Measurements from ENCODE around the gene TRIM38.
A peak's percentile ranks its signal among the peaks of the same experiment; 100 is the strongest.
"Not testable (repeated sequence)": the region's sequence is repeated elsewhere in the genome, so short reads cannot be mapped to it uniquely, and the experiment has no call there.

TRIM38 gene

DNA sequence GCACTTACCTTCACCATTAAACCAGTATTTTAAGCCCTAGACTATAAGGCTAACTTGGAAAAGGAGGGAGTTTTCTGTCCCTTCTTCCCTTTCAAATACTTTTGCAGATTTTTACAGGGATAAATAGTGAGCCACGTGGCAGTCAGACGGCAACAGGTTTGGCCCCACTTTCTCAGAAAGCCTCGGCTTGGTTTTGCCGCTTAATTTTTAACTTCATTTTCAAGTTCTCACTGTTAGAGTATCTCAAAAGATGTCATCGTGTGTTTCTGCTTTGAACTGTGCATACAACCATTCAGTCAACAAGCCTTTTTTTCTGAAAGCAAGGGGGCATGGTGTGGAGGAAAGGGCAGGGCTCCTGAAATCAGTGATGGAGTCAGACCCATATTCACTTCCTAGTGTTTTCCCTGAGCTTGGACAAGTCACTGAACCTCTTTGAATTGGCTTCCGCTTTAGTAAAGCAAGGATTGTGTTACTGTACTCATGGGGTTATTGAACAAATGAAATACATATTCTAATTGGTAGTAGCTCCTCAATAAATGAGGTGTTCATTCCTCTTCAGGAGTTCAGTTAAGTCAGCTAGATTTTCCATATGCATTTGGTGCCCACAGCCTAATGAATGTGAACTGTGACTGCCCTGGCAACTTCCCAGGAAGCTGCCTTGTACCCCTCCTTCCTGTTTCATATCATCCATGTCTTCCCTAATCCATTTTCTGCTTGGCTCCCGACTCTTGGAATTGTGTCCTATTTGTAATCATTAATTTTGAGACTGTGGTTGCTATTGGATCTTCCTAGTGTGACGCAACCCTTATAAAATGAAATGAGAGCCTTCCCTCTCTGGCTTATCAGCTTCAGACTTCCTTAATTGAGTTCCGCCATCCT lies 31.8 kb upstream of the TRIM38 start, which contains the start of gene SLC17A2:
TSS of gene SLC17A2 (minus strand) at position 160 of the 879 bp plus-strand sequence. CDS start 4,895 bp downstream, outside the sequence.
- H3K27me3 Mint-ChIP-seq = no peaks in the 10 kb centered on the region
- DNase-seq = no peak
- no peak within 1 kb of the TSS for H3K4me3 Mint-ChIP-seq
- H3K9me3 Mint-ChIP-seq = no peaks in the 10 kb centered on the region
- H3K4me1 Mint-ChIP-seq (ENCODE audit: low read depth) = peaks cover 10% of the 10 kb centered on the region
- no peaks in the 10 kb centered on the region for H3K36me3 Mint-ChIP-seq (ENCODE audit: low read depth)
- H3K27ac Mint-ChIP-seq = no peak within 1 kb of the TSS

DNA sequence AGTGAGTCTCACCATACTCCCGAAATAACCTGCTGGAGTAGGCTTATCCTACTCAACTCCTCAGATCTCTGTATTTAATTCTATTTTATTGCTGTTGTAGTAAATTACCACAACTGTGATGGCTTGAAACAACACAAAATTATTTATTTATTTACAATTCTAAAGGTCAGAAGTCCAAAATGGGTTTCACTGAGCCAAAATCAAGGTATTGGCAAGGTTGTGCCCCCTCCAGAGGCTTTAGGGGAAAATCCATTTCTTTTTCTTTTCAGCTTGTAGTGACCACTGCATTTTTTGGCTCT lies 31.2 kb upstream of the TRIM38 start:
- no peak for DNase-seq

DNA sequence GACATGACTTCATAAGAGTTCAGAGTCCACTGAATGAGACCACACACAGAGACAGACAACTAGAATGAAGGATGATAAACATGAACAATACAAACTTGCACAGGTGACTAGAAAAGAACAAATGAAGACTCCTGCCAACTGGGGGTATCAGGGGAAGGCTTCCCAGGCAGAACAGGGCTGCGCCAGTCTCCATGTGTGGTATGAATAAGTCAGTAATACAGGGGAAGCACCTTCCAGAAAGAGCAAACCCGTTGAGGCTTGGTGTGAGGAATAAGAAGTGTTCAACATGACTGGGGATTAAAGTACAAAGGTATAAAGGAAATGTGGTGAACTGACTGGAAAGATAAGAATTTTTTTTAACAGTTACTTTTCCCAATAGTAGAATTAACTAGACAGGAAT lies 28.4 kb upstream of the TRIM38 start:
- peaks cover 6% of the 10 kb centered on the region for H3K4me1 Mint-ChIP-seq (ENCODE audit: low read depth)
- no peak overlapping the region for H3K4me3 Mint-ChIP-seq
- peaks cover 6% of the 10 kb centered on the region for H3K27me3 Mint-ChIP-seq
- no peak for DNase-seq
- no peaks in the 10 kb centered on the region for H3K36me3 Mint-ChIP-seq (ENCODE audit: low read depth)
- H3K9me3 Mint-ChIP-seq = no peaks in the 10 kb centered on the region
- H3K27ac Mint-ChIP-seq = no peak overlapping the region

More for the DNA sequence above, 31.2 kb upstream of the TRIM38 start:
- H3K36me3 Mint-ChIP-seq (ENCODE audit: low read depth) = no peaks in the 10 kb centered on the region
- peaks cover 10% of the 10 kb centered on the region for H3K4me1 Mint-ChIP-seq (ENCODE audit: low read depth)
- no peaks in the 10 kb centered on the region for H3K27me3 Mint-ChIP-seq
- H3K27ac Mint-ChIP-seq = no peak overlapping the region
- H3K9me3 Mint-ChIP-seq = no peaks in the 10 kb centered on the region
- H3K4me3 Mint-ChIP-seq = no peak overlapping the region

DNA sequence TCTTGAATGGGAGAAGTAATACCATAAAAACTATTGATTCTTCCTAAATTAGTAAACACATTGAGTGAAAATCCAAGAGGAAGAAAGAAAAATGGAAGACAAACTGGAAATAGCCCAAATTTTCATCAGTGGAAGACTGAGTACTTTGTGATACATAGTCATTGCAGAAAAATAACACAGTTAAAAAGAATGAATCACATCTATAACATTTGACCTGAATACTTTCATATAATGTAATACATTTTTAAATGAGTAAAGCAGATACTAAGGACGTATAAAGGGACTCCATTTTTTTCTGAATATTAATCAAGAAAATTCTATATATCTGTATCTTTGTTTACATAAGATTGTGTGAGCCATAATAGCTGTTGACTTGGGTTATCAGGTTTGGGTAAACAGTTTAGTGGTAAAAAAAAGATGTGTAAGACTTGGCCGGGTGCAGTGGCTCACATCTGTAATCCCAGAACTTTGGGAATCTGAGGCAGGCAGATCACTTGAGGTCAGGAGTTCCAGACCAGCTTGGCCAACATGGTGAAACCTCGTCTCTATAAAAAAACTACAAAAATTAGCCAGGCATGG lies 27.8 kb upstream of the TRIM38 start:
- H3K27ac Mint-ChIP-seq = no peak overlapping the region
- H3K4me1 Mint-ChIP-seq (ENCODE audit: low read depth) = peaks cover 6% of the 10 kb centered on the region
- H3K36me3 Mint-ChIP-seq (ENCODE audit: low read depth) = no peaks in the 10 kb centered on the region
- H3K27me3 Mint-ChIP-seq = peaks cover 6% of the 10 kb centered on the region
- H3K4me3 Mint-ChIP-seq = no peak overlapping the region
- no peaks in the 10 kb centered on the region for H3K9me3 Mint-ChIP-seq
- no peak for DNase-seq

DNA sequence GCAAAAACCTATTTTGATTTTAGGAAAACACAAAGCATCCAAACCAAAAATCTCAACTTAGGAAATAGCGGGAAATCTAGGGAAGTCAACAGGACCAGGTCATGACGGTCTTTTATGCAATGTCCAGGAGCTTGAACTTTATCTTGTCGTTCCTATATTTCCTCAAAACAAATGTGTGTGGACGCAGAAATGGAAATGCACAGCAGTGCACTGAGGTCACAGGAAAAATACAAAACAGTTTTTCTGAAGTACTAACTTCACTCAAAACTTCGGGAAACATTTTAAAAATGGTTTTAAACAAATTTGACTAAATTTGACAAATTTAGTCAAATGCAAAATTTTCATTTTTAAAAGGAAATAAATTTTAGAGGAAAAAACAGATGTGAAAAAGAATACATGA lies 26.6 kb upstream of the TRIM38 start:
- Mint-ChIP-seq H3K4me1 (ENCODE audit: low read depth) (peaks cover 6% of the 10 kb centered on the region), H3K27ac (no peak overlapping the region), H3K27me3 (peaks cover 6% of the 10 kb centered on the region), H3K36me3 (ENCODE audit: low read depth) (no peaks in the 10 kb centered on the region), H3K9me3 (no peaks in the 10 kb centered on the region), H3K4me3 (no peak overlapping the region)
- no peak for DNase-seq

DNA sequence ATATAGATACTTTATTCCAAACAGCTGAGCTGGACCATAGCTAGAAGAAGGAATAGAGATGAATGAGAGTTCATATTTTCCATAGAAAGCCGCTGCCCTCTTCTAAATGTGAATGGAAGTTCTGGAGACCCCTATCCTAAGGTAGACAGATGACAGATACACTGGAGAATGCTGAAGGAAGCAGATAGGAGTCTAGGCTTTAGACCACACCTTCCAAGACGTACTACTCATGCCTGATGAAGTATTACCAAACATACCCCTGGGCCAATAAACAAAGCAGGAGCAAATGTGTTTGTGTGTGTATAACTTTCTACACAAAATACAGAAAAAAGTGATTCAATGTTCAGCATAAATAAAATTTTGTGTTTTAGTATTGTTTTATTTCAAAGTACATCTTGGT lies 23.0 kb upstream of the TRIM38 start:
- no peak overlapping the region for H3K27ac Mint-ChIP-seq
- H3K36me3 Mint-ChIP-seq (ENCODE audit: low read depth) = no peaks in the 10 kb centered on the region
- H3K9me3 Mint-ChIP-seq = no peaks in the 10 kb centered on the region
- no peak overlapping the region for H3K4me3 Mint-ChIP-seq
- peaks cover 9% of the 10 kb centered on the region for H3K27me3 Mint-ChIP-seq
- DNase-seq = no peak
- peaks cover 3% of the 10 kb centered on the region for H3K4me1 Mint-ChIP-seq (ENCODE audit: low read depth)

DNA sequence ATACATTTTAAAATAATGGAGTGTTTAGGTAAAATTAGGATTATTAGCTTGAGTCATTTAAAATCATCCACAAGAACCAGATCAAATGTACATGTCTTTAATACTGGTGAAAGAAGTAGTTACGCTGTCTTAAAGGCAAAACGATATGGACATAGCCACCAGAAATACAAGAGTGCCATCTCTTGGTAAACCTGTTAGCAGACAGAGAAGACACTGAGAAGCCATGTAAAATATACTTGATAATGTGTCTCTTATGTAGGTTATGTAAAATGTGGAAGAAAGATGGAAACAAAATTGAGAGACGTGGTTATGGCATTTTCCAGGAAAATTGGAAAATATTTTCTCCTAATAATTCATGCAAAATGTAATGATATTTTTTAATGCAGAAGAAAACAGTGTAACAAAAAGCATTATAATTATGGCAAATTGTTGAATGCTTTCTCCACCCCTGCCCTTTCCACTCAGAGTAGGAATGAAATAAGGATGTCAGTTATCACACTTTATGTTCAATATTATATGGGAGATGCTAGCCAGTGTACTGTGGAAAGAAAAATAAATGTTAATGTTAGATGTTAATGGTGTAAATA lies 19.9 kb upstream of the TRIM38 start:
- no peak overlapping the region for H3K27ac Mint-ChIP-seq
- H3K36me3 Mint-ChIP-seq (ENCODE audit: low read depth) = no peaks in the 10 kb centered on the region
- H3K9me3 Mint-ChIP-seq = peaks cover 8% of the 10 kb centered on the region
- H3K4me1 Mint-ChIP-seq (ENCODE audit: low read depth) = peaks cover 21% of the 10 kb centered on the region
- no peak for DNase-seq
- peaks cover 3% of the 10 kb centered on the region for H3K27me3 Mint-ChIP-seq
- H3K4me3 Mint-ChIP-seq = no peak overlapping the region

DNA sequence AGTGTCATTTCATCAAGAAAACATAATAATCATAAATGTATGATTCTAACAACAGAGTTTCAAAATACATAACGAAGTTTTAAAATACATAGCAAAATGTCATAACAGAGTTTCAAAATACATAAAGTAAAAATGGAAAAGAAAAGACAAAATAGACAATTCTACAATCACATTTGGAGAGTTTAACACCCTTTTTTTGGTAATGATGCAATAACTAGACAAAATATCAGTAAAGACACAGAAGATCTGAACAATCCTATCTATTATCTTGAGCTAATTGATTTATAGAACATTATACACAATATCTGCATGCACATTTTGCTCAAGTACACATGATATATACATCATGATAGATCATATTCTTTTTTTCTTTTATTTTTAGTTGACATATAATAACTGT lies 18.7 kb upstream of the TRIM38 start:
- H3K9me3 Mint-ChIP-seq = peaks cover 8% of the 10 kb centered on the region
- peaks cover 3% of the 10 kb centered on the region for H3K27me3 Mint-ChIP-seq
- no peaks in the 10 kb centered on the region for H3K36me3 Mint-ChIP-seq (ENCODE audit: low read depth)
- H3K27ac Mint-ChIP-seq = no peak overlapping the region
- peaks cover 21% of the 10 kb centered on the region for H3K4me1 Mint-ChIP-seq (ENCODE audit: low read depth)
- no peak for DNase-seq
- H3K4me3 Mint-ChIP-seq = no peak overlapping the region

DNA sequence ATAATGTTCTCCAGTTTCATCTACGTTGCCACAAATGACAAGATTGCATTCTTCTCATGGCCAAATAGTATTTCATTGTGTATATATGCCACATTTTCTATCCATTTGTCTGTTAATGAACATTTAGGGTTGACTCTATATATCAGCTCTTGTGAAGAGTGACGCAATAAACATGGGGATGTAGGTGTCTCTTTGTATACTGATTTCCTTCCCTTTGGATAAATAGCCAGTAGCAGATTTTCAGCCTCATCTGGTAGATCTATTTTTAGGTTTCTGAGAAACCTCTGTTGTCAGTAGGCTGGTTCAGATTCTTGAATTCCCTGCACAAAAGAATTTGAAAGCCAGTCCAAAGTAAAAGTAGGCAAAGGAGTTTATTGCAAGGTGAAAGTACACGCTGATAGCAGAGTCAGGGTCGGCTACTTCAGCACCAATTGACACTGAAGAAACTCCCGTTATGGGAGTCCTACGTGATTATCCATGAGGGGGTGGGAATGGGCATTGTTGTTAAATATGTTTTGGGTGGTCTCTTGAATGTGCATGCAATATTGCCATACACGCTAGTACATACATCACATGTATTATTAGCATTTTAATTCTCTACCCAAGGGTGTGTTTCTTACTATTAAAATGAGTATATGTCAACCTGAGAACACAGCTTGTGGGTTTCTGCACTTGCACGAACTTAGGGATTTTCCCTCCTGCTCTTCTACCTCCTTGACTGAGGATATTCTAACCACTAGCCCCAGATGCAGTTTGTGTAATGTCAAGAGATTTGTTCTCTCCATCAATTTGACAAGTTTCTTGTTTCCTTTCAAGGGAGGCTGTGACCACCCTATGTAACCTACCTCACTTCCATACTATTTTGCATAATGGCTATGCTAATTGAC lies 17.7 kb upstream of the TRIM38 start:
- H3K4me1 Mint-ChIP-seq (ENCODE audit: low read depth) = peaks cover 21% of the 10 kb centered on the region
- H3K4me3 Mint-ChIP-seq = no peak overlapping the region
- peaks cover 8% of the 10 kb centered on the region for H3K9me3 Mint-ChIP-seq
- H3K27me3 Mint-ChIP-seq = peaks cover 3% of the 10 kb centered on the region
- DNase-seq = no peak
- no peaks in the 10 kb centered on the region for H3K36me3 Mint-ChIP-seq (ENCODE audit: low read depth)
- H3K27ac Mint-ChIP-seq = peak overlapping the region; percentile 50

DNA sequence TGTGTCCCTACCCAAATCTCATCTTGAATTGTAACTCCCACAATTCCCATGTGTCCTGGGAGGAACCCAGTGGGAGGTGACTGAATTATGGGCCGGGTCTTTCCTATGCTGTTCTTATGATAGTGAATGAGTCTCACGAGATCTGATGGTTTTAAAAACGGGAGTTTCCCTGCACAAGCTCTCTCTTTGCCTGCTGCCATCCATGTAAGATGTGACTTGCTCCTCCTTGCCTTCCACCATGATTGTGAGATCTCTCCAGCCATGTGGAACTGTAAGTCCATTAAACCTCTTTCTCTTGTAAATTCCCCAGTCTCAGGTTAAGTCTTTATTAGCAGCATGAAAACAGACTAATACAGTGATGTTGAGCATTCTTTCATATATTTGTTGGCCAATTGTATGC lies 16.9 kb upstream of the TRIM38 start:
- Mint-ChIP-seq H3K27ac (peak overlapping the region; percentile 44), H3K4me1 (ENCODE audit: low read depth) (peaks cover 21% of the 10 kb centered on the region)
- DNase-seq; H3K36me3 Mint-ChIP-seq (ENCODE audit: low read depth); H3K4me3 Mint-ChIP-seq; H3K9me3 Mint-ChIP-seq; H3K27me3 Mint-ChIP-seq: not testable (repeated sequence)

DNA sequence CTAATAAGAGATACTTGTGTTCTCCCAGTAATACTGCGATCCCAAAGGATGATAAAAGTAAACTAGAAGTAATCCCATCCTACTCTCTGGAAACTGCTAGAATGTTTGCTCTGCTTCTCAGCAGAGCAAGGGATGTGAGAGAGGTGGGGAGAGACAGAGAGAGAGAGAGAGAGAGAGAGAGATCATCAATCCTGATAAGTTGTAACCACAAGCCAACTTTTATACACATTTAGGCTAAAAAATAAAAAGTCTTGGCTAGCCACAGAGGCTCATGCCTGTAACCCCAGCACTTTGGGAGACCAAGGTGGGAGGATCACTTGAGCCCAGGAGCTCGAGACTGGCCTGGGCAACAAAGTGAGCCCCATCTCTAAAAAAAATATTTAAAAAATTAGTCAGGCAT lies 16.0 kb upstream of the TRIM38 start:
- no peak for DNase-seq
- peaks cover 21% of the 10 kb centered on the region for H3K4me1 Mint-ChIP-seq (ENCODE audit: low read depth)
- H3K4me3 Mint-ChIP-seq = no peak overlapping the region
- H3K27me3 Mint-ChIP-seq = peaks cover 3% of the 10 kb centered on the region
- H3K36me3 Mint-ChIP-seq (ENCODE audit: low read depth) = no peaks in the 10 kb centered on the region
- H3K27ac Mint-ChIP-seq = no peak overlapping the region
- H3K9me3 Mint-ChIP-seq = peaks cover 8% of the 10 kb centered on the region

DNA sequence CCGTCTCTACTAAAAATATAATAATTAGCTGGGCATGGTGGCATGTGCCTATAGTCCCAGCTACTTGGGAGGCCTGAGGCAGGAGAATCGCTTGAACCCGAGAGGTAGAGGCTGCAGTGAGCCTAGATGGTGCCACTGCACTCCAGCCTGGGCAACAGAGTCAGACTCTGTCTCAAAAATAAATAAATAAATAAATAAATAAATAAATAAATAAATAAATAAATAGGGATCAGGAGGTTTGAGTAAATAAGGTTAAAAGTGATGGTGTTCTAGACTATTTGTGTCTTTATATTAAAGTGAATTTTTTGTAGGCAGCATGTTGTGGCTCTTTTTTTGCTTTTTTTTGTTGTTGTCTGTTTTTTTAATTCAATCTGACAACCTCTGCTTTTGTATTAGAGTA lies 15.1 kb upstream of the TRIM38 start:
- not testable (repeated sequence) for H3K9me3 Mint-ChIP-seq; H3K27me3 Mint-ChIP-seq; H3K36me3 Mint-ChIP-seq (ENCODE audit: low read depth); H3K27ac Mint-ChIP-seq; H3K4me3 Mint-ChIP-seq; DNase-seq
- peaks cover 21% of the 10 kb centered on the region for H3K4me1 Mint-ChIP-seq (ENCODE audit: low read depth)

DNA sequence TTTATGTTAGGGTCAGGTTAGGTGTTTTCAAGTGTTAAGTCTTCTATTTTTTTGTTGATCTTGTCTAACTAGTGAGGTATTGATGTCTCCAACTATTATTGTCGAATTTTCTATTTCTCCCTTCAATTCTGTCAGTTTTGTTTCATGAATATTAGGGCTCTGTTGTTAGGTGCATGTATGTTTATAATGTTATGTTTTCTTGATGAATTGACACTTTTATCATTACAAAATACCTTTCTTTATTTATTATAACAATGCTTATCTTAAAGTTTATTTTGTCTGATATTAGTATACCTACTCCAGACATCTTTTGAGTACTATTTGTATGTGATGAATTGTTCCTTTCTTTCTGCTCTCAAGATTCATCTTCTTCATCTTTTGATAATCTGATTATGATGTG lies 12.9 kb upstream of the TRIM38 start:
- Mint-ChIP-seq H3K4me3 (no peak overlapping the region), H3K36me3 (ENCODE audit: low read depth) (no peaks in the 10 kb centered on the region), H3K27me3 (no peaks in the 10 kb centered on the region), H3K4me1 (ENCODE audit: low read depth) (peaks cover 18% of the 10 kb centered on the region), H3K9me3 (peaks cover 8% of the 10 kb centered on the region), H3K27ac (no peak overlapping the region)
- DNase-seq = no peak

DNA sequence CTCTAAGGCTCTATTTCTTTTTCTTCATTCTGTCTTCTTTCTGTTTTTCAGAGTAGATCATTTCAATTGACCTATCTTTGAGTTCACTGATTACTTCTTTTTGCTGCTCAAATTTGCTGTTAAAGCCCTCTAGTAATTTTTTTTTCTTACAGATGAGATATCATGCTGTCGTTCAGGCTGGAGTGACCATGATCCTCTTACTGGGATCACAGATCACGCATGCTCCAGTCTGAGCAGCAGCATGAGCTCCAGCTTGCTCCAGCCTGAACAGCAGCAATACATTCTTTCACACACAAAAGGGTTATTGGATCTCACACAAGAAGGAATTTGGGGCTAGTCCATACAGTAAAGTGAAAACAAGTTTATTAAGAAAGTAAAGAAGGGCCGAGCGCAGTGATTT lies 12.3 kb upstream of the TRIM38 start:
- H3K4me3 Mint-ChIP-seq = no peak overlapping the region
- H3K27me3 Mint-ChIP-seq = no peaks in the 10 kb centered on the region
- H3K36me3 Mint-ChIP-seq (ENCODE audit: low read depth) = no peaks in the 10 kb centered on the region
- H3K9me3 Mint-ChIP-seq = peaks cover 6% of the 10 kb centered on the region
- H3K27ac Mint-ChIP-seq = no peak overlapping the region
- H3K4me1 Mint-ChIP-seq (ENCODE audit: low read depth) = peaks cover 12% of the 10 kb centered on the region
- no peak for DNase-seq

All from activated T-cell treated with anti-CD3 and anti-CD28 coated beads, Interleukin-2, amount 50 U/mL, for 24 hours (primary cell).